GM21515 (cell line): Measurements from ENCODE around the gene BANK1.
A peak's percentile ranks its signal among the peaks of the same experiment; 100 is the strongest.

Source experiments
- ATAC-seq: cut with Tn5 transposase; IDR thresholded peaks from one replicate; pipeline ENCODE4 v1.9.1; 2021; ENCODE audit not compliant: unreplicated experiment

Gene BANK1, protein sequence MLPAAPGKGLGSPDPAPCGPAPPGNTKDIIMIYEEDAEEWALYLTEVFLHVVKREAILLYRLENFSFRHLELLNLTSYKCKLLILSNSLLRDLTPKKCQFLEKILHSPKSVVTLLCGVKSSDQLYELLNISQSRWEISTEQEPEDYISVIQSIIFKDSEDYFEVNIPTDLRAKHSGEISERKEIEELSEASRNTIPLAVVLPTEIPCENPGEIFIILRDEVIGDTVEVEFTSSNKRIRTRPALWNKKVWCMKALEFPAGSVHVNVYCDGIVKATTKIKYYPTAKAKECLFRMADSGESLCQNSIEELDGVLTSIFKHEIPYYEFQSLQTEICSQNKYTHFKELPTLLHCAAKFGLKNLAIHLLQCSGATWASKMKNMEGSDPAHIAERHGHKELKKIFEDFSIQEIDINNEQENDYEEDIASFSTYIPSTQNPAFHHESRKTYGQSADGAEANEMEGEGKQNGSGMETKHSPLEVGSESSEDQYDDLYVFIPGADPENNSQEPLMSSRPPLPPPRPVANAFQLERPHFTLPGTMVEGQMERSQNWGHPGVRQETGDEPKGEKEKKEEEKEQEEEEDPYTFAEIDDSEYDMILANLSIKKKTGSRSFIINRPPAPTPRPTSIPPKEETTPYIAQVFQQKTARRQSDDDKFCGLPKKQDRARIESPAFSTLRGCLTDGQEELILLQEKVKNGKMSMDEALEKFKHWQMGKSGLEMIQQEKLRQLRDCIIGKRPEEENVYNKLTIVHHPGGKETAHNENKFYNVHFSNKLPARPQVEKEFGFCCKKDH

DNA sequence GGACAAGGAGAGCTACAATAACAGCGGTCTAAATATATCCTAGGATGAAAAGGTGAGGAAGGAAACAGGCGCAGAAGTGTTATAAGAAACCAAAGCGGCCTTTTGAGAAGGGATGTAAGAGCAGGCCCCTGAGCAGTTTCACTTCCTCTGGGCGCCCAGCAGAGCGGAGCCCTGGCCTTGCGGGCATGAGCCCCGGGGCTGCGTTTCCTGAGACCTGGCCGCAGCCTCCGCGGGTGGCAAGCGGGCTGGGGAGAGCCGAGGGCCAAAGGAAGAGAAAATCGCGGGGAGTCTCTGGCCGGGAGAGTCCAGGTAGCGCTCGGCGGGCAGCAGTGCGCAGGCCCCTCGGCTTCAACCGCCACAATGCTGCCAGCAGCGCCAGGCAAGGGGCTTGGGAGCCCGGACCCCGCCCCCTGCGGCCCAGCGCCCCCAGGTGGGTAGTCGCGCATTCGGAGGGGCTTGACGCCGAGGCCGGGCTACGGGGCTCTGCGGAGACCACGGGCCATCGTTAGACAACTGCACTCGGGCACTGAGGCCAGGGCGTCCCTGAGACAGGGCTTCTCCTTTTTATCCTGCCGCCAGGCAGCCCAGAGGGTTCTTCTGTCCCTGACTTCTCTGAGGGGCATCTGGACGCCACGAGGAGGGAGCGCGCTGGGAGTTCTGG lies at the start of gene BANK1:
Gene BANK1, plus strand, starts transcription at position 210 of the 661 bp plus-strand sequence. Its CDS starts 151 bp downstream, at position 361.
- peak; percentile 100 for ATAC-seq

DNA sequence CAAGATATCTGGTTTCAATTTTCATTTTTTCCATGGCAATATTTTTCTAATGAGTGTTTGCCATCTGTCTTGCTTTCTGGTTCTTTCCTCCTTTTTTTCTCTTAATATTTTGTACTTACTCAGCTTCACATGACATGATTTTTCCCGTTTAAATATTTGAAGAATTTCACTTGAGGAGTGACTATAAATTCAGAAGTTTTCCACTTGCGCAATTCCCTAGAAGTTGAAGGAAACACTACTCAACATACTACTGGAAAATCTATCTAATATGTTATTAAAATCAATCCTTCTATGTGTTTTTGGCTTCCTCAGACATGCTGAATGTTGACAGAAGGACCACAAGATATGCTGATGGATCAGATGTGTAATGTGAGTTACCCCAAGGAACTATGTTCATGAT lies 36.8 kb upstream of the BANK1 start:
- ATAC-seq, result no peak

DNA sequence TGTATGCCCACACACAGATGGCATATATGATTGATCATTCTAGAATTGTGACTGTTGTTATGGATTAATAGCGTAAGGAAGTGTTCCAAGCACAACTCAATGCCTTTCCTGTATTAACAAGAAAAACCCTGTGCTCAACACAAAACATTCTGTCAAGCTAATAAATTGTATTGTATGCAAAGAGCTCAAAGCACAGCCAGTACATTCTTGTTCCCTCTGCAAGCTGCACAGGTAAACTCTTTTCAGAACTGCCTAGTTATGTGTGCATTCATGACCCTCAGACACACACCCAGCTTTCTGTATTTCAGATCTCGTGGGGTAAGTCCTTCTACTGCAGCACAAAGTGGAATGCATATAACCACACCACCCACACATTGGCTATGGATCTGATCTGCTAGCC lies 34.3 kb upstream of the BANK1 start:
- ATAC-seq, result no peak

DNA sequence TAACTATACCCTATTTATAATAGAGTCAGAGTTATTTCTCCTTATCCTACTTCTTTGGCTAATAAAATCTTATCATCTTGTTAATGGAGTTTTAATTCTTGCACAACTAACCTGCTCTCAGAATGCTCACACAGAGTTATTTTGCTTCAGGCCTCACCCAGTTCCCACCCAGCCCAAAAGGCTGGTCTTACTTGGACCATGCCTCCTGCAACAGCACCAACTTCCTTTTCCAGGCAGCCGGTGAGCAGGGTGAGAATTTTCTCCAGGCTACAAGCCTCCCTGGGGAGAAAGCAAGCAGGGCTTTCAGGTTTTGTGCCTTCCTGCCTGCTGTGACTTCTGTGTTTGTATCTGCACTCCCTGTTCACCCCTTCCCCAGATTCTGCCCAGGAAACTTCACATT lies 29.1 kb upstream of the BANK1 start:
- no peak for ATAC-seq

DNA sequence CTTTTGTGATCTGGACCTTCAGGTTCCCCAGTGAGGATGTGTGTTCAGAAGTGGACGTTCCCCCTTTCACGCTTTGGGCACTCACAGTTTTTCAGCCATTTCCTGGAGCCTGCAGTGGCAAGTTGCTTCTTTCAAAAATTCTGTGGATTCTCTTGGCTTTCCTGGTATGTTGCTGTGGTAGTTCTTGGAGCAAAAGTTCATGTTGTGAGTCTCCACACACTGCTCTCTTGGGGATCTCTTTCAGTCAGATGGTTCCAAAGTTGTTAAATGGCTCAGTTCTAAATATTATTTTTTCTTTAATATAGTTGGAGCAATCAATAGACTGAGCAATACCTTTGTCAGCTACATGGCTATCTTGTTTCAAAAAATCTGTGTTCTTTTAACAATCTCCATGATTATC lies 28.5 kb upstream of the BANK1 start:
- no peak for ATAC-seq

DNA sequence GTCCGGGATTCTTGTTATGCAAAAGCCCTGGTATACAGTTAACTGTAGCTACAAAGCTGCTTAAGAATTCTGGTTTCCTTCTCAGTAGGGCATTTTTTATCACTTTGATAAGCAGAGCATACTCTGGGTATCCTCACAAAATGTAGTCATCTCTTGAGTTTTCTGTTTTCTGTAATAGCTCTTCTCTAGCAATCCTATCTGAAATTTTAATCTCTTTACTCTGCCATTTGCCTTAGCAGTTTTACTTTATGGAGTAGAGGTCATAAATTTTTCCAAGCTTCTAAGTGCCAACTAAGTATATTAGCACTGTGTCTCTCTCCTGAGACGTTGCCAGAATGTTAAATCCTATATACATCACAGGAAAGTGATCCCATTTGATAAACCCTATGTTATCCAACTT lies 28.0 kb upstream of the BANK1 start:
- no peak for ATAC-seq

DNA sequence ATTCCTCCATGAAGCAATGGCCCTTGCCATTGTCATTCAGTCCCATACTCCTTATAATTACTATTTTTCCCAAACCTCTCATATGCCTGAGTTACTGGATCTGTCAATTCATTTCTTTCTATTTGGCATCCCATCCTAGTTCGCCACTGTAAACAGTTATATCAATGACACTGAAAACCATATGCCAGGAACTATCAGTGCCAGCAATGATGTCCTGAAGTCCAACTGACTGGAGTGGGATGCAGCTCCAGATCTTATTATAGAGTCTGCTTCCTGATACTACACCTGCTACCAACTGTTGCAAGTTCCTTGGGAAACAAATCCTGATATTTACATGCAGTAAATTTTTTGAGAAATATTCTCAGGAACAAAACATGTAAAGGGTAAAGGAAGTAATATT lies 27.0 kb upstream of the BANK1 start:
- ATAC-seq, result no peak

DNA sequence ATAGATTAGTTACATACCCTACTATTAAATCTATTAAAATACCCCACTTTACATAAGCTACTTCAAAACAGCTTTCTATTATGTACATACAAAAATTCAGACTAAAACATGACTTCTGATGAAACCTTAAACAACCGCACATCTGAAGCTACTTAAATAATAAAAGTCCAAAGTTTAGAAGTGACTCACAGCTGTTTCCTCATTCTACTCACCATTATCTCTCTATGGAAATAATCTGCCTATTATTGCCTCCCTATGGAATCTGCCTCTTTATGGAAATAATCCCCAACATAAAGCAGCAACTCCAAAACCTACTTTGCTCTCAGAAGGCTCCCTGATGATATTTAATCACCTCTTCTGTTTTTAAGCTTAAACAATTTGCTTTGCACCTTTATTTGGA lies 15.7 kb upstream of the BANK1 start:
- ATAC-seq, result no peak

DNA sequence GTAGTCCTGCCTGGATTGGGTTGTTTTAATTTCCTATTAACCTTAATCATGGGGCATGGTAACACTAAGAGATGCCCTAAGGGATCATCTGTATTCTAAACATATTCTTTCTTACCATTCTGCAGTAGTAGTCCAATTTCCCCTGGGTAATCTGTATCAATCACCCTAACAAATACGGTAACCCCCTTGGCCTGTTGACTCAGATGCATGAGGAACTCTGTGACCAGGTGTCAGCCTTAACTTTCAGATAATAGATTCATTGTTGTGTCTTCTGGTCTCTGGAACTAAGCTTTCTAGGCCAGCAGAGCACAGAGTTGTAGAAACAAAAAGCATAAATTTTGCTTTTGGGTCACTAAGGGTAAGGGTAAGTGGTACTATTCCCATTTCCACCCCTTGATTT lies 13.1 kb upstream of the BANK1 start:
- ATAC-seq, result no peak

DNA sequence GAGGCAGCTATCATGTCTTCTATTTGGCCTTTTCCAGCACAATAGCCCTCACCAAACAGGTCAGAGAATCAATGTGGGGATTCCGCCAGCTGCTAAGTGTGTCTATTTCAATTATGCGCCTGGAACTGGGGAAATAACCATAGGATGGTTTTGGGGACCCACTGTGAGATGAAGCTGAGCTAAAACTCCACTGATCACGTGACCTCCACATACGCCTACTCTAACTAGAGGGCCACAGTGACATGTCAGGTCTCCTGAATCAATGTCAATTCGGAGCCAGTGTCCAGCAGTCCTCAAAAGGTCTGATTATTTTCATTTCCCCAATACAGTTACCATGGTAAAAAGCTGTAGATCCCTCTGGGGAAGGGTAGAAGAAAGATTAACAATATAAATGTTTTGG lies 10.2 kb upstream of the BANK1 start:
- ATAC-seq, result no peak

DNA sequence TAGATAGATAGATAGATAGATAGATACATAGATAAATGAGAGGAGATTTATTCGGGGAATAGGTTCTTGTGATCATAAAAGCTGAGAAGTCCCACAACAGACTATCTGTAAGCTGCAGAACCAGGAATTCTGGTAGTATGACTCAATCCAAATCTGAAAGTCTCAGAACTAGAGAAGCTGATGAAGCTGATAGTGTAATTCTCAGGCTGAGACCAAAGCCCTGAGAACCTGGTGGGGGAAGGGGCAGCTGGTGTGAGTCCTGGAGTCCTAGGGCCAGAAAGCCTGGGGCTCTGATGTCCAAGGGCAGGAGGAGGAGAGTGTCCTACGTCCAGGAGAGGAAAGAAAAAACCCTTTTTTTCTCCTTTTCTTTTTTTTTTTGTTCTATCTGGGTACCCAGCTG lies 8.0 kb upstream of the BANK1 start:
- ATAC-seq, result no peak

DNA sequence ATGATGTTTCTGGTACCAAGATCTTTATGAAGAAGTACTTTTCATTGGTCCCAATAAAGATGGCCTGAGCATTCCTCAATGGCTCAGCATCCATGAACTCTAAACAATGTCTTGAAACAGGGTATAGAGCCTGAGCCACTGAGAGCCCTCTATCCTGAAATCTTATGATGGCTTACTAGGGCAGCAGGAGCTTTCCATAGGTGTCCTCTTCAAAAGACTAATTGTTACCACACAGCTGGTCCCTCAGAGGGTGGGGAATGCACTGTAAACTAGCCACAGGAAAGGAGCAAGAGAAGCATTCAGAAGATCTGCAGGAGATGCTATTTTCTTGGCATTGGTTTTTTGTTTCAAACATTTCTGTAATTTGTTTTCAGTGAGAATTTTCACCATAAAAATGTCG lies 5.6 kb upstream of the BANK1 start:
- ATAC-seq, result no peak

DNA sequence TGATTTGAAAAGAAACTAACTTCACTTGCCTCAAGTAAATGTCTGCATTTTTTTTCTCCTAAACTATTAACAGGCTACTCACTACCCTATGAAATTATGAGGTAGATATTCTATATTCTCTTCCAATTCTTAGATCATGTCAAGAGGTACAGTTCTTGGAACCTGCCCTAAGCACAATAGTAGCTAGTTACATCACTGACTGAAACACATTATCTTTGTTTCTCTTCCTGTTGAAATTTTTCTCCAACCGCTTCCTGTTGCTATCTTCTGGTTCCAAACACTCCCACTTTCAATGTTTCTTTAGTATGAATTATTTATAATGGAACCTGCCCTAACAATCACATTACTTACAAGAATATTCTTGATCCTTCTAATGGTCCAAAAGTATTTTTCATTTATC lies 5.0 kb upstream of the BANK1 start:
- no peak for ATAC-seq

DNA sequence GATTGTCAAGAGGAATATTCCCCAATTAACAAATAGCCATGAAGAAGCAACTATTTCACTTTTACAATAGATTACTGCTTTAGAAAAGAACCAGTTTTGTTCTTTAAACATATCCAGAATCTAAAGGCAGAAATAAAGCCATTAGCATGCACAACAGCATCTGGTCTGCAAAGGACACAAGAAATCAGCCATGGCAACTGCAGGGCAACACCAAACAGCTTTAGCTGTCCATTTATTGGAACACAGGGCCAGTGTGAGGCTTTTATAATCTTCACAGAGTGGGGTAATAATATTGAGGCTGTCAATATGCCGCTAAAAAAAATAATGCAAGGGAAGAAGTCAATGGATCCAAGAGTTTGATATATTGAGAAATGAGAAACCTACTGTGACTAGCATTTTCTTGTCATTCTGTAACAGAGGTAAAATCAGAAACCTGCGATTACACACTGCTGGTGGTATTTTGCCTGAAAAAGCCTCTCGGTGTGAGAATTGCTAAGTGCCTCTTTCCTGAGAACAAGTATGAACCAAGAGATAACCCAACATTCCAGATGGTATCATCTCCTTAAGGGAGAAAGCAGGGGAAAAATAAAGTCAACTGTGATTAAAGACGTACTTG lies 2.7 kb upstream of the BANK1 start:
- no peak for ATAC-seq

DNA sequence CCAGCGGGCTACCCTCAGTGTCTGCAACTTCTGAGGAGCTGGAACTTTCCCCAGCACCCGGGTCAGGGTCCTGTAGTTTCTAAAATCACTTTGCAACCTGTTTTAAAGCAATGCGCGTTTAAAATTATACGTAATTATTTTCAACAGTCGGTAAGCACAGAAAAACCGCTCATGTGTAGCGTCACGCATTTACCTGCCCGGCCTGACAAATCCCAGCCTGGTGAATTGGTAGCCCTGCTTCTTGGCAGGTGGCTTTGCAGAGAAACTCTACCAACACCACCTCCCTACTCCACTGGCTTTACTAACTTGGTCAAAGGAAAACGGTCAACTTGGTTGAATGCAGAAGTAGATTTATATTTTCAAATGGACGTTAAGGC lies 640 bp downstream of the BANK1 start:
- ATAC-seq, result no peak

DNA sequence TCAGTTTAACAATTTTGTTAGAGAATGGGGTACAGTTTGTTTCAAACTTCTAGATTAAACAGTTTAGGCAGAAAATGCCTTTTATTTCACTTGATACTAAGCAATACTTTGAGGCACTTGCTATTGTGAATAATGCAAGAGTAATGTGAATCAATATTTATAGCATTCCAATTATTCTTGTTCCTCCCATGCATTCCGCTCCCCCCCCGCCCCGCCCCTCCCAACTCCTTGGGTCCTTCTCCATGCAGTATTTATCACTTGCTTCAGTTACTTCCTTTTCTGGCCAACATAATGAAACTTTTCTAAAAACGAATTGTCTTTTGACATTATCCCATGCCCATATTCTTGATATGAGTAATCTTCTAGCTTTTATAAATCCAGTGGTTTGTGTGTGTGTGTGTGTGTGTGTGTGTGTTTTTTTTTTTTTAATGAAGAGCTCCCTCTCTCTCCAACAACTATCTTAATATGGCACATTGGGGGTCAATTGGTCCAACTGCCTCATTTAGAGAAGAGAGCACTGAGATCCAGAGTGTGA lies 1.6 kb downstream of the BANK1 start:
- ATAC-seq, result no peak

DNA sequence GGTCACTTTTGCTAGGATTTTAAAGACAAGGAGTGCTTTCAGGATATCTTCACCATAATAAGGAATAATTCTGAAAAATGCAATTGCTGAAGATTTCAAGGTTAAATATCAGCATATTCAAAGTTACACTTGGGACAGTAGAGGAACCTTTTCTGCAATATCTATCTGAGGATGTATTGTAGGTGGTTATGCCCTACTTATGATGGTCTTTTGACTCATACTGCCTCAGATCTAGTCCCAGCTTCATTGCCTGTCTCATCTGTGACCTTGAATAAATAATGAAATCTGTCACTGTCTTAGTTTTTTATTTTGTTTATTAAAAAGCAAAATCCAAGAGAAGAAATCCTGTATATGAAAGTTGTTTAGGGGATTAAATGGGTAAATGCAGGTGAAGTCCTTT lies 2.9 kb downstream of the BANK1 start:
- ATAC-seq, result no peak

DNA sequence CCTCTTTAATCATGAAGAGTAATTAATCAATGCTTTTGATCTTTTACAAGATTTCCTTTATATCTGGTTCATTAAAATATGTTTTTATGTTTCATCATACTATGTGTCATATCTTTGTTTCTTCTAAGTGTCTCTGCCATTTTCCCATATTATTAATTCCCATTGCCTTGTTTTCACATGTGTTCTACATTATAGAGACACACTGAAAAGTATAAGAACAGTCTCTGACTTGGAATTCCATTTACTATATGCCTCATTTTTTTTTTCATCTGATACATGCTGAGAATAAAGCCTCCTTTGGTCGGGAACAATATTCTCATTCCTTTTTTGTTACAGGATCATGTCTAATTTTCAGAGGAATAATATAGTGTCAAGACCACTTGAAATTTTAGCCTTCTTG lies 4.3 kb downstream of the BANK1 start:
- no peak for ATAC-seq

DNA sequence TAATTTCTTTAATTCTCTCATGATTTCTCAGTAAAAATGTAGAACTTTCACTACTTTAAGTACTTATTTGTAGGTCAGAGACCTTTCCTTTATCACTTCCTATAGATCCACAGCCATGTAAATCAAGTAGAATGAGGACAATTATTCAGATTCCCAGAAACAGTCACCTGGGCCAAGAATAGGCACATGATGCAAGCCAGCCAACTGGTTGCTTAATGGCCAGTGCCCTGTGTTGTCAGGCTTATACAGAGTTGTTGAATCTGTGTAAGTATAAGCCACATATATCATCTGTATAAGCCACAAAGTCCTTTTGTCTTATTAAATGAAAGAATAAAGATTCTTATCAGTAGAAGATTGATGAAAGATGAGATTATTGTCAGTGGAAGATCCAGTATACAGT lies 5.2 kb downstream of the BANK1 start:
- ATAC-seq, result no peak

DNA sequence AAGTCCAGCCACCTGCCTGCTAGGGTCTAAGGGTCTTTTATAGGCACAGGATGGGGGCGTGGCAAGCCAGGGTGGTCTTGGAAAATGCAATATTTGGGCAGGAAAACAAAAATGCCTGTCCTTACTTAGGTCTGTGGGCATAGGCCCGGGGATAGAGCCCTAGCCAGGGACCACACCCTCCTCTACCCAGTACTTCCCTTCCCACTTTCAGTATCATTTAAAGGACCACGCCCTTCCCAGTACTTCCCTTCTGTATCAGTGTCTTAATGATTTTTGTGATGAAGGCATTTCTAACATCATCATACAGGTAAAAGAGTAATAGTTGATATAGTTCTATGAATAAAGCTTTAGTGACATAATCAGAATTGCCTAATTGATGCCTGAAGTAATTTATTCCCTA lies 11.4 kb downstream of the BANK1 start:
- ATAC-seq, result no peak

DNA sequence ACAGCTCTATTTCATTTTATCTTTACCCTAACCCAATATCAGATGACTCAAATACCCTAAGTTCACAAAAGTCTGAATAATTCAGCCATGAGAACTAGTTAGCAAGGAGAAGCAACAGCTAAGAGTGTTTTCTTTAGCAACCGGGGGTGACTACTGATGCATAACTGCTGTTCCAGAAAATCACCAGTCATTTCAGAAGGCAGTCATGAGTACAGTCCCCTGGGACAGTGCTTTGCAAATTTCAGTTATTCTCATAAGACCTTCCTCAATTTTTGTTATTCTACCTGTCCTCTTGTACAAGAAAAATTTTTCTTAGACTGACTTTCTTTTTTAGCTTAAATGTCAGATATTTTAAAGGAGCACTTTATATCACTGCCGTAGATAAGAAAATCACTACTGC lies 16.4 kb downstream of the BANK1 start:
- peak; percentile 97 for ATAC-seq
